HCT116 (cell line): ENCODE data around the gene RPUSD3. TPM values are rescaled to one million over a fixed set of nuclear protein-coding genes. Genes with fewer than 3 reads are reported as not detected.

Source experiments
- ATAC-seq: fragments of 200-7000 bp; cut with Tn5 transposase; 2 replicates; pipeline ENCODE4 v1.9.1; 2020; ENCODE audit warnings: mild to moderate bottlenecking, moderate library complexity
- BruUV-seq: library from RNA; stranded (reverse); fragments of 400-500 nt; replicated peaks from 2 replicates; lab custom pipeline; 2021; lab: Mats Ljungman, UMichigan
- CTCF ChIA-PET: fragments of 300-600 bp; sonication (Branson Sonifier 250); formaldehyde crosslinking; loops from one replicate; lab custom pipeline; 2021; ENCODE audit warnings: antibody characterized with exemption; lab: Charles Lee
- POLR2A ChIA-PET: fragments of 300-600, 350-600 bp; sonication (Branson Sonifier 250); formaldehyde crosslinking; loops from one replicate; lab custom pipeline; 2021; ENCODE audit warnings: antibody characterized with exemption; lab: Charles Lee
- RAD21 ChIA-PET, 2 experiments: fragments of 300-600 bp; sonication (Branson Sonifier 250); formaldehyde crosslinking; loops; one replicate each; lab custom pipeline; 2023; ENCODE audit warnings: low total read pairs in 2 of 2; ENCODE audit not compliant: uncharacterized antibody in 2 of 2, unreplicated experiment in 2 of 2, low non-redundant PET in 1 of 2; lab: Charles Lee
- DNase-seq: peaks from one replicate; pipeline ENCODE4 v3.0.0-alpha.2; 2010; ENCODE audit warnings: low read depth, low spot score
- H2AFZ ChIP-seq: fragments of 200-600 bp; shearing (Covaris generic), sonication (generic); 2 replicates; pipeline ENCODE4 v1.6.1; 2017; ENCODE audit warnings: low read depth, mixed run types, mixed read lengths, antibody characterized with exemption, low read length; ENCODE audit not compliant: poor library complexity, severe bottlenecking
- H3K27ac ChIP-seq: 2 replicates; pipeline ENCODE4 v1.5.1; 2012; ENCODE audit warnings: low read depth, low read length
- H3K27me3 ChIP-seq: fragments of 200-600 bp; sonication (generic); 2 replicates; pipeline ENCODE4 v1.6.1; 2016; ENCODE audit warnings: mixed run types, low read length, mixed read lengths; ENCODE audit not compliant: insufficient read depth
- H3K36me3 ChIP-seq, 2 experiments: fragments of 200-500 bp in 1 of 2; fragments of 200-600 bp in 1 of 2; sonication (Bioruptor generic) in 1 of 2; sonication (generic) in 1 of 2; 2 replicates each; pipeline versions ENCODE4 v1.5.1 to v1.6.1; 2014 to 2016; ENCODE audit warnings: low read length in 2 of 2, inconsistent platforms in 1 of 2, mixed read lengths in 1 of 2, mixed run types in 1 of 2; ENCODE audit not compliant: insufficient read depth in 2 of 2, control insufficient read depth in 1 of 2
- H3K4me1 ChIP-seq, 2 experiments: fragments of 200-600 bp in 1 of 2; sonication (generic) in 1 of 2; 2 replicates each; pipeline versions ENCODE4 v1.5.1 to v1.6.1; 2012 to 2017; ENCODE audit warnings: low read length in 2 of 2, inconsistent platforms in 1 of 2, mild to moderate bottlenecking in 1 of 2, mixed read lengths in 1 of 2, mixed run types in 1 of 2, moderate library complexity in 1 of 2; ENCODE audit not compliant: insufficient read depth in 2 of 2, control insufficient read depth in 1 of 2
- H3K4me2 ChIP-seq: fragments of 200-600 bp; sonication (generic); 2 replicates; pipeline ENCODE4 v1.6.1; 2017; ENCODE audit warnings: mixed run types, low read length, mixed read lengths
- H3K4me3 ChIP-seq, 2 experiments: fragments of 200-600 bp in 1 of 2; sonication (generic) in 1 of 2; replicated peaks in 1 of 2; 2 replicates each; pipeline ENCODE4 v1.5.1; 2011 to 2016; ENCODE audit warnings: low read length in 2 of 2, control low read depth in 1 of 2, low read depth in 1 of 2, mild to moderate bottlenecking in 1 of 2, mixed read lengths in 1 of 2, mixed run types in 1 of 2
- H3K79me2 ChIP-seq: fragments of 200-600 bp; sonication (generic); 2 replicates; pipeline ENCODE4 v1.6.1; 2017; ENCODE audit warnings: mild to moderate bottlenecking, mixed run types, low read length, moderate library complexity, mixed read lengths; ENCODE audit not compliant: insufficient read depth
- H3K9ac ChIP-seq: fragments of 200-600 bp; sonication (generic); 2 replicates; pipeline ENCODE4 v1.6.1; 2016; ENCODE audit warnings: low read length, mixed read lengths
- H3K9me2 ChIP-seq: fragments of 200-600 bp; sonication (generic), shearing (Covaris generic); 2 replicates; pipeline ENCODE4 v1.6.1; 2017; ENCODE audit warnings: mixed run types, mild to moderate bottlenecking, moderate library complexity; ENCODE audit not compliant: insufficient read depth
- H3K9me3 ChIP-seq, 2 experiments: fragments of 200-500 bp in 1 of 2; fragments of 200-600 bp in 1 of 2; sonication (Bioruptor generic) in 1 of 2; sonication (generic) in 1 of 2; 2 replicates each; pipeline ENCODE4 v1.6.1; 2014 to 2017; ENCODE audit warnings: low read length in 2 of 2, mixed read lengths in 2 of 2, inconsistent platforms in 1 of 2, low read depth in 1 of 2, mild to moderate bottlenecking in 1 of 2, mixed run types in 1 of 2, moderate library complexity in 1 of 2; ENCODE audit not compliant: control insufficient read depth in 1 of 2, insufficient read depth in 1 of 2
- H4K20me1 ChIP-seq: fragments of 200-600 bp; sonication (generic), shearing (Covaris generic); 2 replicates; pipeline ENCODE4 v1.6.1; 2017; ENCODE audit warnings: mixed run types, mild to moderate bottlenecking, moderate library complexity; ENCODE audit not compliant: insufficient read depth
- CEBPB ChIP-seq: IDR thresholded peaks from 2 replicates; pipeline ENCODE4 v1.6.1; 2012; ENCODE audit warnings: low read depth
- ELF1 ChIP-seq: IDR thresholded peaks from 2 replicates; pipeline ENCODE4 v1.6.1; 2012; ENCODE audit warnings: low read depth, borderline replicate concordance
- EZH2phosphoT487 ChIP-seq: fragments of 200-600 bp; IDR thresholded peaks from 2 replicates; pipeline ENCODE4 v1.6.1; 2018; ENCODE audit warnings: antibody characterized with exemption, borderline replicate concordance
- JUND ChIP-seq: IDR thresholded peaks from 2 replicates; pipeline ENCODE4 v1.6.1; 2012
- MAX ChIP-seq: IDR thresholded peaks from 2 replicates; pipeline ENCODE4 v1.6.1; 2012
- POLR2AphosphoS5 ChIP-seq: IDR thresholded peaks from 2 replicates; pipeline ENCODE4 v1.6.1; 2011; ENCODE audit warnings: mild to moderate bottlenecking, low read depth, low read length, moderate library complexity
- RAD21 ChIP-seq: IDR thresholded peaks from 2 replicates; pipeline ENCODE4 v1.6.1; 2012; ENCODE audit warnings: low read depth, mild to moderate bottlenecking
- ZBTB33 ChIP-seq: IDR thresholded peaks from 2 replicates; pipeline ENCODE4 v1.6.1; 2011; ENCODE audit warnings: mild to moderate bottlenecking, low read length, moderate library complexity; ENCODE audit not compliant: insufficient replicate concordance; ENCODE audit errors: extremely low read depth
- ZNF274 ChIP-seq: fragments of 200-500 bp; sonication (Bioruptor generic); IDR thresholded peaks from 2 replicates; pipeline ENCODE4 v1.6.1; 2014; ENCODE audit warnings: mild to moderate bottlenecking, low read depth, low read length, inconsistent platforms
- intact Hi-C: fragments of 100-400 bp; cut with micrococcal nuclease; formaldehyde crosslinking; loops from 2 replicates; pipeline ENCODE4 v1.10.0; 2022
- total RNA-seq: library from RNA; stranded (reverse); gene quantifications from one replicate; pipeline ENCODE4 v1.2.1, GENCODE V29; 2021; ENCODE audit not compliant: unreplicated experiment
- TF ChIP-seq, protein P1 (sequence below), 3 experiments: fragments of 200-600 bp in 1 of 3; sonication (generic) in 1 of 3; IDR thresholded peaks in 2 of 3; conservative IDR thresholded peaks in 1 of 3; 2 replicates each; pipeline ENCODE4 v1.5.1; 2012 to 2017; ENCODE audit warnings: low read depth in 2 of 3, low read length in 2 of 3, antibody characterized with exemption in 1 of 3, borderline replicate concordance in 1 of 3, control low read depth in 1 of 3, mild to moderate bottlenecking in 1 of 3, mixed read lengths in 1 of 3, mixed run types in 1 of 3, moderate library complexity in 1 of 3; ENCODE audit not compliant: insufficient read depth in 1 of 3

RPUSD3 gene
- total RNA-seq, 1 experiment from 2014 or later = 58.0 TPM

- Histone ChIP-seq H3K9me2 (no peaks in the 10 kb centered on the region), H3K4me2 (no peak overlapping the region), H3K27me3 (no peaks in the 10 kb centered on the region), H4K20me1 (no peaks in the 10 kb centered on the region), H3K79me2 (peaks cover 10% of the 10 kb centered on the region; the same call in 1 of the 2 replicates), H3K9me3 (no peaks in the 10 kb centered on the region), H3K27ac (no peak overlapping the region), H3K36me3 (peaks cover 57 to 58% of the 10 kb centered on the region in 2 experiments)
- RAD21 ChIA-PET = no interaction called here
- intact Hi-C loops = loop anchor here (10.0 kb wide), 1 partner anchor 299 kb away; no protein-coding TSS in a partner anchor
- no peak for TF ChIP-seq POLR2AphosphoS5
- no peak for TF ChIP-seq ELF1
- no peak for TF ChIP-seq RAD21
- no peak for TF ChIP-seq ZBTB33
- TF ChIP-seq CEBPB = no peak
- TF ChIP-seq EZH2phosphoT487 = no peak
- TF ChIP-seq ZNF274 = no peak
- no peak for TF ChIP-seq MAX
- TF ChIP-seq JUND = no peak
- TF ChIP-seq, protein P1, sequence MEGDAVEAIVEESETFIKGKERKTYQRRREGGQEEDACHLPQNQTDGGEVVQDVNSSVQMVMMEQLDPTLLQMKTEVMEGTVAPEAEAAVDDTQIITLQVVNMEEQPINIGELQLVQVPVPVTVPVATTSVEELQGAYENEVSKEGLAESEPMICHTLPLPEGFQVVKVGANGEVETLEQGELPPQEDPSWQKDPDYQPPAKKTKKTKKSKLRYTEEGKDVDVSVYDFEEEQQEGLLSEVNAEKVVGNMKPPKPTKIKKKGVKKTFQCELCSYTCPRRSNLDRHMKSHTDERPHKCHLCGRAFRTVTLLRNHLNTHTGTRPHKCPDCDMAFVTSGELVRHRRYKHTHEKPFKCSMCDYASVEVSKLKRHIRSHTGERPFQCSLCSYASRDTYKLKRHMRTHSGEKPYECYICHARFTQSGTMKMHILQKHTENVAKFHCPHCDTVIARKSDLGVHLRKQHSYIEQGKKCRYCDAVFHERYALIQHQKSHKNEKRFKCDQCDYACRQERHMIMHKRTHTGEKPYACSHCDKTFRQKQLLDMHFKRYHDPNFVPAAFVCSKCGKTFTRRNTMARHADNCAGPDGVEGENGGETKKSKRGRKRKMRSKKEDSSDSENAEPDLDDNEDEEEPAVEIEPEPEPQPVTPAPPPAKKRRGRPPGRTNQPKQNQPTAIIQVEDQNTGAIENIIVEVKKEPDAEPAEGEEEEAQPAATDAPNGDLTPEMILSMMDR (IDR thresholded peaks at IDR 0.05 in 2 of 3, conservative IDR thresholded peaks at IDR 0.05 in 1 of 3; ENCODE audit: borderline replicate concordance in 1 of 3, insufficient read depth in 1 of 3, low read depth in 2 of 3, low read length in 2 of 3) = no peak
- TF ChIP-seq, all 23 proteins: peak for 0
- BruUV-seq = no TSS peak
- ChIA-PET POLR2A (no interaction called here), CTCF (interaction anchor here (0.6 kb wide), 1 partner anchor 78 kb away, joined by 3 read pairs; no protein-coding TSS in a partner anchor)
- H3K9ac ChIP-seq = no peak overlapping the region
- no peak for ATAC-seq
- H2AFZ ChIP-seq = no peak overlapping the region
- H3K4me3 ChIP-seq = no peak overlapping the region
- H3K4me1 ChIP-seq = peaks cover 0 to 11% of the 10 kb centered on the region in 2 experiments; a peak in 2 of 4 replicates
- no peak for DNase-seq
Measured at GRCh38 chr3:9803494-9803893, 40.3 kb downstream of the RPUSD3 start.
